ENCODE results near the gene RAB5B.
"Not testable (repeated sequence)": the region's sequence is repeated elsewhere in the genome, so short reads cannot be mapped to it uniquely, and the experiment has no call there.

RAB5B gene

DNA sequence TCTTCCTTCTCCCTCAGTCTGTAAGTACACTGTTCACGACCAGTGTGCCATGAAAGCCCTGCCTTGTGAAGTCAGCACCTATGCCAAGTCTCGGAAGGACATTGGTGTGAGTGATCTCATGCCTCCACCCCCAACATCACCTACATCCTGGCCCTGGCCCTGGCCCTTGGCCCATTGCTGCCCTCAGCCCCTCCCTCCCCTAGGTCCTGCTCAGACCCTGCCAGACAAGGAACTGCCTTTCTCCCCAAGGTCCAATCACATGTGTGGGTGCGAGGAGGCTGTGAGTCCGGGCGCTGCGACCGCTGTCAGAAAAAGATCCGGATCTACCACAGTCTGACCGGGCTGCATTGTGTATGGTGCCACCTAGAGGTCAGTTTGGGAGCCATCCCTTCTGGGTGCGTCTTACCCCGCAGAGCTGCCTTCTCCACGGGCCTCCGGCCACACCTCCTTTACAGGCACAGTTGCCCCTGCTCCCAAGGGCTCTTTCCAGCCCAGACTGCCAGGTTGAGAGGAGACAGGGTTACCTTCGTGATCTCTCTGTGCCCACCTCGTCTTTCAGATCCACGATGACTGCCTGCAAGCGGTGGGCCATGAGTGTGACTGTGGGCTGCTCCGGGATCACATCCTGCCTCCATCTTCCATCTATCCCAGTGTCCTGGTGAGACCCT, 33.7 kb upstream of the RAB5B start:
- DNase-seq, result peak; percentile 19 to 87 (median 68)

DNA sequence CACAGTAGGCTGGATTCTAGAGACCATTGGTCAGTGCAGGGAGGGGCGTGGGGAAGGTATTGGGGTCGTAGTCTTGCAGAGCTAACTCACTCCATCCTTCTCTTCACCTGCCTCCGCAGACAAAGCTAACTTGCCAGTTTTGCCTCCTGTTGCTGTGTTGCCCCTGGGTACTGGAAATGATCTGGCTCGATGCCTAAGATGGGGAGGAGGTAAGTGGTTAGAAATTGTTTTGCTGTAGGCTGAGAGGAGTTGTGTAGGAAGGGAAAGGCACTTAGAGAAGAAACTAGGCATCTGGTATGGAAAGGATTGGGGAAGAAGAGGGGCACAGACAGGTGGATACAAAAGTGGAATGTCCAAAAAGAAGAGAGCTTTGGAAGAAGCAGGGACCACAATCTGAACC, 31.8 kb upstream of the RAB5B start:
- no peak for DNase-seq

DNA sequence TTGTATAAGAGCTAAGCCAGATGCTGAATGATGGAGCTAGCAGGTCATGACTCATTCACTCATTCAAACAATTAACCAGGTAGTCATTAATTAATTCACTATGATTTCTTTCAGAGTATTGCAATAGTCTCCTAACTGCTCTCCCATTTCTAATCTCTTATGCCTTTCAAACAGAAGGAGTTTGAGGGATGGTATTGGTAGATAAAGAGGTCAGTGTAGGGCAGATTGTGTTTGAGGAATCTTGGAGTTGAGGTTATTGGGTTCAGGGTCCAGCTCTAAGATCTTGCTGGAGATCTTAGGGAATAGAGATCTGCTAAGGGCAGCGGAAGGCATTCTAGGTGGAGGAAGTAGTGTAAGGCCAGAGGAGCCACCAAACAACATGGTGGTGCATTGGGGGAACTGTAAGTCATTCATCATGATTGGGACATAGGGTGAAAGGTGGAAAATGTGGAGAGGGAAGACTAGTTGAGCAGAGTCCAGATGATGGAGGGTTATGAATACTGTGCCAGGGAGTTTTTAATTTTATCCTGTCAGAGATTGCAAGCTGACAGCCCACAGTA, 31.2 kb upstream of the RAB5B start:
- DNase-seq, result no peak

DNA sequence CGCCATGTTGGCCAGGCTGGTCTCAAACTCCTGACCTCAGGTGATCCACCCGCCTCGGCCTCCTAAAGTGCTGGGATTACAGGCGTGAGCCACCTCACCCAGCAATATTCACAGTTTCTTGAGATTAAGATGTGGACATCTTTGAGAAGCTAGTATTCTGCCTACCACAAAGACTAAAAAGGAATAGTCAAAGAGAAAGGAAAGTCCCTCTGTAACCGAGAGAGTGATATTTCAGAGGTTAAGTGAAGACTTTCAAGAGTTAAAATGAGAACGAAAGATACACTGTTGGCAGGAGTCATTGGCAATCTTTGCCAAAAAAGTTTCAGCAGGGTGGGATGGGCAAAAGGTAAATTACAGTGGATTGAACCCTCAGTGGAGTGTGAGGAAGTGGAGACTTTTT, 27.3 kb upstream of the RAB5B start:
- DNase-seq, result no peak

DNA sequence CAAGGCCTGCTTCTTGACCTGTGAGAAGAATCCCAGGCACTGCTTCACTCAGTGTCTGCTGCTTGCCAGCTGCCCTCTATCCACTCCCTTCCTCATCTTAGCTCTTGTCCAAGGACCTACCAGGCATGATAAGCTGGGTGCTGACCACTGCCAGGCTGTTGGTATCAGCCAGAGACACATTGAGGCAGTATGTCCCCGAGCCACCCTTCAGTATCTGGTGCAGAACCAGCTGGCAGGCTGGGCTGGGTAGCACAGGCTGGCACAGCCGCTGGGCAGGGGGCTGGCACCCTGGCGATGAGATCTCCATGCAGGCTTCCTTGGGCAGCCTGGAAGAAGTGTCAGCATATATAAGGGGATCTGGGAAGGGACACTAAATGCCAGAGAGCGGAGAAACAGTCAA, 18.5 kb upstream of the RAB5B start:
- DNase-seq, result no peak

DNA sequence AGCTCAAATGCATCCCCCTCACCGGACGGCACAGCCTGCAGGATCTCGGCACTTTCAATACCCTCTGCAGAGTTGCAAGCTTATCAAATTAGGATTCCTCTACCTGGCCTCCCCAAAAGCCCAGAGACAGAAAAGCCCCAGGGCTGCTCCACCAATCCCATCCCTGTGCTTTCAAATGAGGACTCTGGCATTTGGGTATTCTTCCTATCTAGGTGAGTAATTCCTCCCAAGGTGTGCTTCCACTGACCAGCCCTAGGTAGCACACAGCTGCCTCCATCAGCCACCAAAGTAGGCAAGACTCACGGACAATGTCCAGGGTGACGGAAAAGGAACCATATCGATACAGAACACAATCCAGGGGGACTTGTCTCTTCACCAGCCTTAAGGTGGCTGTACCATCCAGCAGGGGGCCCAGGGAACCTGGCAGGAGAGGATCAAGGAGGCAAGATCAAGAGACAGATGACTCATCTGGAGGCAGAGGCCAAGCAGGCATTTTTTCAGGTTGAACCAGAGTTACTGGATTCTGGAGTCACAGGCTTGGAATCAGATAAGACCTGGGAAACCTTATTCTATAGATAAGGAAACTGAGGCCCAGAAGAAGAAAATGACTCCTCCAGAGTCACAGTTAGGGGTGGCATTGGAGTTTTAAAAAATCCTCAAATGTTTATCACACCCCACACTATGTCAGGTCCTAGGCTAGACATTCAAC, 17.9 kb upstream of the RAB5B start:
- no peak for DNase-seq

DNA sequence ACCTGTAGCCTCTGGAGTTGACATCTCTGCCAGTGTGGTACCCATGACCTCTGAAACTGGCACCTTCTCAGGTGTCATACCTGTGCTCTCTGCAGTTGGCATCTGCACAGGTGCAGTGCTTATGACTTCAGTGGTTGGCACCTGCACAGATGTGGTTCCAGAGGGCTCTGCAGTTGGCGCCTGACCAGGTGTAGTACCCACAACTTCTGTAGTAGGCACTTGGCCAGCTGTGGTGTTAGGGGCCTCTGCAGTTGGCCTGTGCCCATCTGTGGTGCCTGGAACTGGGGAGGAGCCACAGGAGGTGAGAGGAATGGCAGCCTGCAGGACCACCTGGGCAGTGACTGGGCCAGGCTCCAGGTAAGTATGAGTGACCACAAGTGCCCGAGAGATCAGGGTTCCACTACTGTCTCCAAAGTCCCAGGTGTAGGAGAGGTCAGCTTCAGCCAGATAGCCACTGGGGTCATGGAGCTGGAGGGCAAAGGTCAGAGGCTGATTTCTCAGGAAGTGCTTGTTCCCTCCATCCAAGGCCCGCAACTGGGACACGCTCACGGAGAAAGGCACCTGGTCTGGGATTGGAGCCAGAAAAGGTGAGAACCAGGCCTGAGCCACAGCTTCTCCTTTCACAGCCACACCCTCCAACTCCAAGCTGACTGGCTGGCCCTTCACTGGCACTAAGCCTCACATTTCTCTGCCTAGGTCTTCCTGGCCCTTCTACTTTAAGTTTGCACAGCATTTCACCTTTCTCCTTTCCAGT, 16.6 kb upstream of the RAB5B start:
- DNase-seq, result no peak

DNA sequence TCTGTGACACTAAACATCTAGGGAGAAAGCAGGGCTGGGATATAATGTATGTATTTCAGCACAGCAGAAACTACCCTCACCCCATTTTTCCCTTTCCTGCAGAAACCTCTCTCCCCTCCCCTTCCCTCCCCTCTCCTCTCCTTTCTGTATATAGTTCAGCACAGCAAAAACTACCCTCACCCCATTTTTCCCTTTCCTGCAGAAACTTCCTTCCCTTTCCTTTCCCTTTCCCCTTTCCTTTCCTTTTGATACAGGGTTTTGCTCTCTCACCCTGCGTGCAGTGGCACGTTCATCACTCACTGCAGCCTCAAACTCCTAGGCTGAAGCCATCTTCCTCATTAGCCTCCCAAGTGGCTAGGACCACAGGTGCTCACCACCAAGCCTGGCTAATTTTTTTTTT, 10.1 kb upstream of the RAB5B start:
- no peak for DNase-seq

DNA sequence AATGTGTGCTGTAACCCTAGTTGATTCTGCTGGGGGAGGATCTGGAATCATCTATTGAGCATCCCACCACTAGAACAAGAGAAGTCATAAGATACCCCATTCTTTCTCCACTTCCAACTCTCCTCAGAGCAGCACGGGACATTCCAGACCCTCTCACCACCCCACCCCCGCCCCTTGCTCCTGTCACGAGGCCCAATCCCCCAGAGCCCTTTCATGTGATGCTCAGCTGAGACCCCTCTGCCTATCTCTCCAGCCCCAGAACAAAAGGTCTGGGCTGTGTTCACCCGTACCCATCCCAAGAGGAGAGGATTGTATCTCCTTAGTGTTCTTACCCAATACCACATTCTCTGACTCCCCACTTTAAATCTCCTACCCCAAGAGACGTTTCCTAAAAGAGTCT, 8.6 kb upstream of the RAB5B start:
- DNase-seq, result no peak

DNA sequence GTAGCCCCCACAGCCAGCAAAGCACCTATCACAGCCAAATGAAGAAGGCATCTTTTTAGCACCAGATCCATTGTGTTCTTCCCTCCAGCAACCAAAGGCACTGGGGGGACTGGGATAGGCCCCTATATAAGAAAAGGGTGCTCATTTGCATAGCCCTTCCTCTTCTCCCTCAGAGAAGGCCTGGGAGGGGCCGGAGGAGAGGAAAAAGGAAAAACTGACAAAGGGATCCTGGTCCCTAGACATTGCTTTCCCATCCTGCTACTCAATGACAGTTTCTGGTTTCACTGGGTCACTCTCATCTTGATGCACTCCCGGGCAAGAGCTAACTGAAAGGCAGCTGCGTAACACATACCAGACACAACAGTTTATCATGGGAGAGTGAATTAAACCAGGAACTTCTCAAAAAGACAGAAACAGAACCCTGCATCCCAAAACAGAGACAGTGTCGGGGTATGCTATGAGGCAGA, 7.9 kb upstream of the RAB5B start, which contains the start of gene PMEL:
Gene PMEL, minus strand, starts transcription at position 102 of the 467 bp plus-strand sequence. Its CDS starts 31 bp downstream, at position 71.
- DNase-seq, result no peak

DNA sequence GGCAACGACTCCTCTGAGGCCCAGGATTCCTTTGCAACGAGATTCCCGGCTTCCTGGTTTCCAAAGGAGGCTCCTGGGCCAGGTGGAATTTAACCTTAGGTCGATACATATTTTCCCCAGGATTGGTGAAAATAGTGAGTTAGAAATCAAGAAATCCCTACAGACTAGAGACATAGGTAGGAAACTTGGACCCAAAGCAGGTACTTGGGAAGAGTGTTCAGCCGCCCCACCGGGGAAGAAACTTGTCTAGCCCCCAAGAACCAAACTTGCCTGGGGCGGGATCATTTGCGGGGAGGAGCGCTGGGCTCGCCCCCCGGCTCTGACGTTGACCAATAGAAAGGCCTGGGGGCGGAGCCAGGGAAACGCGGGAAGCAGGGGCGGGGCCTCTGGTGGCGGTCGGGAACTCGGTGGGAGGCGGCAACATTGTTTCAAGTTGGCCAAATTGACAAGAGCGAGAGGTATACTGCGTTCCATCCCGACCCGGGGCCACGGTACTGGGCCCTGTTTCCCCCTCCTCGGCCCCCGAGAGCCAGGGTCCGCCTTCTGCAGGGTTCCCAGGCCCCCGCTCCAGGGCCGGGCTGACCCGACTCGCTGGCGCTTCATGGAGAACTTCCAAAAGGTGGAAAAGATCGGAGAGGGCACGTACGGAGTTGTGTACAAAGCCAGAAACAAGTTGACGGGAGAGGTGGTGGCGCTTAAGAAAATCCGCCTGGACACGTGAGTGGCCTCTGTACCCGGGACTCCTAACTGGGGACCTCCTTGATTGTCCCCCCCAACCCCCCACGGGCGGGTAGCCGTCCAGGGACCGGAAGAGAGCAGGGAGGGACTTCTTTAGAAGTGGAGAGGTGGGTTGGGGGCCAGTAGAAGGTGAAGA, 7.2 kb upstream of the RAB5B start, which contains the start of gene CDK2:
Gene CDK2, plus strand, starts transcription at position 423 of the 874 bp plus-strand sequence. Its CDS starts 179 bp downstream, at position 602.
- peak; percentile 6 to 88 (median 72) for DNase-seq

DNA sequence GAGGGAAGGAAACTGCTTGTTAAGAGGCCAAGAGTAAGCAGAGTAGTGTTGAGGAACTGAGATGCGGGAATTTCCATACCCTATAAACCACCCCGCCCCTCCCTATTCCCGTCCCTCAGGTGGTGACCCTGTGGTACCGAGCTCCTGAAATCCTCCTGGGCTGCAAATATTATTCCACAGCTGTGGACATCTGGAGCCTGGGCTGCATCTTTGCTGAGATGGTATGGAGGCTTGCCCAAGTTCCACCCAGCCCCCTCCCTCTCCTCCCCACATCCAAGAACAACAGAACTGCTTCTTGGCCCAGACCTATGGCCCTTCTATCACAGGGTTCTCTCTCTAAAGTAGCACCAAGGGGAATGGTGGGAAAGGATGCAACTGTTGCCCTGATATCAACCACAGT, 4.5 kb upstream of the RAB5B start:
- DNase-seq, result no peak

DNA sequence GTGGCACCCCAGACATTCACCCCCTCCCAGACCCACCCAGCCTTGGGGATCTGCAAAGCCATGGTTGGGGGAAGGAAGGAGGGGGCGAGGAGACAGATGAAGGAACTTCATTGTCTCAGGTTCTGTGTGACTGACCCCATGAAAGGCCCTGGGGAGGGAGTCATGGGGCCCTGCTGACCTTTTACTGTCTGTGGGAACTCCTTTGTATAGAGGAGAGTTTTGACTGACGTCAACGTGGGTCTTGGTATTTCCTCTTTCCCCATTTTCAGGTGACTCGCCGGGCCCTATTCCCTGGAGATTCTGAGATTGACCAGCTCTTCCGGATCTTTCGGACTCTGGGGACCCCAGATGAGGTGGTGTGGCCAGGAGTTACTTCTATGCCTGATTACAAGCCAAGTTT, 3.1 kb upstream of the RAB5B start:
- DNase-seq, result no peak

DNA sequence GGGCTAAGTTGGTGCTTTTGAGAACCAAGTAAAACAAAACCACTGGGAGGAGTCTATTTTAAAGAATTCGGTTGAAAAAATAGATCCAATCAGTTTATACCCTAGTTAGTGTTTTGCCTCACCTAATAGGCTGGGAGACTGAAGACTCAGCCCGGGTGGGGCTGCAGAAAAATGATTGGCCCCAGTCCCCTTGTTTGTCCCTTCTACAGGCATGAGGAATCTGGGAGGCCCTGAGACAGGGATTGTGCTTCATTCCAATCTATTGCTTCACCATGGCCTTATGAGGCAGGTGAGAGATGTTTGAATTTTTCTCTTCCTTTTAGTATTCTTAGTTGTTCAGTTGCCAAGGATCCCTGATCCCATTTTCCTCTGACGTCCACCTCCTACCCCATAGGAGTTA, 1.8 kb upstream of the RAB5B start:
- no peak for DNase-seq

DNA sequence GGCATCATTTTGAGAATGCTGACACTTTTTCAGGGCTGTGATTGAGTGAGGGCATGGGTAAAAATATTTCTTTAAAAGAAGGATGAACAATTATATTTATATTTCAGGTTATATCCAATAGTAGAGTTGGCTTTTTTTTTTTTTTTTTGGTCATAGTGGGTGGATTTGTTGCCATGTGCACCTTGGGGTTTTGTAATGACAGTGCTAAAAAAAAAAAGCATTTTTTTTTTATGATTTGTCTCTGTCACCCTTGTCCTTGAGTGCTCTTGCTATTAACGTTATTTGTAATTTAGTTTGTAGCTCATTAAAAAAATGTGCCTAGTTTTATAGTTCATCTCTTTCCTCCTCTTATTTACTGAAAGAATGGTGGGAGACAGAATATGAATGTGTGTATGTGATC, 1.4 kb upstream of the RAB5B start:
- no peak for DNase-seq

DNA sequence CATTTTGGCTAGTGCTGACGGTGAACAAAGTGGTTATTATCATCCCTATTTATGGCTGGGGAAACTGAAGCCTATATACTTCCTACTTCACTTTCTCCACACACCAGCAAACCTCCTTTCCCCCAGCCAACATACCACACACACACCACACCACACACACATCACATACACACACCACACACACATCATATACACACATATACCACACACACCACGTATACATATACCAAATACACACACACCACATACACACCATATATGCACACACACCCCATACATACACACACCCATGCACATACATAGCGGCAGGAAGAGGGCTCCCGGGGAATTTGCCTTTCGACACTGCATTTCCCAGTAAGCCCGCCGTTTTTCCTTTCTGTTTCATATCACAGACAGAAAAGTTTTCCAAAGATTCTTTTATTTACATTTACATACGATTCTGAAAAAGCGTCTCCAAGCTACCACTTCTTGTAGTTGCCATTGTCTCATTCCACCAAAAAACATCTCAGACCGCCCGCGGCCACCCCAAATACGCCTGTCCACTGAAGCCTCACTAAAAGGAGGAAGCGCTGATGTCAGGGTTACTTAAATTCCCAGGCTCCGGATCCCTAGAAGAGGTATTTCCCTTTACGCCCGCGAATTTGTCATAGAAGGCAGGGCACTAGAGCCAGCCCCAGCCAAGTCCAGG, 823 bp upstream of the RAB5B start:
- DNase-seq, result peak in 6 of 51 donors; percentile 32 to 91 (median 44)

DNA sequence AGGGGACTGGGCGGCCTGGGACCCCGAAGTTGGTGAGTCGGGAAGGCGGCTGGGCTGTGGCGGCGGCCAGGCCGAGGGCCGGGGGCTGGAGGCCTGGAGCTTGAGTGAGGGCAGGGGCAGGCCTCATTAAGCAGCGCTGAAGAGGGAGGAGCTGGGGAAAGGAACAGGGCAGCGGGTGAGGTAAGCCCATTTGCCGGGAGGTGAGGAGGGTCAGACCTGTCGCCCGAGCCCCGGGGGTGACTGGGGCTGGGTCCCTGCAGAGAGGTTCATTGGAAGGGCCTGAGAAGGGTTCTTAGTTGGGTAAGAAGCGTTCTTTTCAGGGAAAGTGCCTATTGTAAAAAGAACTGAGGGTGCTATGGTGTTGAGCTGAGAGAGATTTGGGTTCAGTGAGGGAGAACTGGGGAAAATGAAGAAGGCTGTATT, 441 bp downstream of the RAB5B start:
- peak in 3 of 51 donors; percentile 49 to 64 (median 54) for DNase-seq

DNA sequence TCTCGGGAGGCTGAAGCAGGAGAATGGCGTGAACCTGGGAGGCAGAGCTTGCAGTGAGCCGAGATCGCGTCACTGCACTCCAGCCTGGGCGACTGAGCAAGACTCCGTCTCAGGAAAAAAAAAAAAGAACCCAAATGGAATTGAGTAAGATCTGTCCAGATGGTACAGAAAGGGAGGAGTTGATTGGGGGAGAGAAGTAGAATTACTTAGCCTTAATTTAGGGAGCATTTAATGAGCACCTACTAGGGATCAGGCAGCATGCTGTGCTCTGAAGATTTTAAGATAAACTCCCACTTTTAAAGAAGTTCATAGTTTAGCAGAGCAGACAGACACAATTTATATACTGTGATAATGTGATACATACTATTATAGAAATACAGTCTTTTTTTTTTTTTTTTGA, 4.5 kb downstream of the RAB5B start:
- DNase-seq, result no peak

DNA sequence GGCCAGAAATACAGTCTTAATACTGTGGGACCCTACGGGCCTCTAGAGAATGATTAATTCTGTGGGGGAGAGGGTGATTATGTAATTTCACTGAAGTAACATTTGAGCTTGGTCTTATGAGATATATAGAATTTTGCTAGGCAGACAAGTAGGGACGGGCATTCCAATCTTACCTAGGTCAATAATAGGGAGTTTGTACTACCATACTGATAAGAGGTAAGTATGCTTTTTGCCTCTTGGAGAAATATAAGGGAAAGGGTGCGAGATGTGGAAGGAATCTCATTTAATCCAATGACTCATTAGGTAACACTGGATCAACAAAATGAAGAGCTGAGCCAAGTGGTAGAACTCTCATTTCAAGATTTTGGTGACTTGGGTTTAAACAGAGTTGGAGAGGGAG, 5.2 kb downstream of the RAB5B start:
- no peak for DNase-seq

DNA sequence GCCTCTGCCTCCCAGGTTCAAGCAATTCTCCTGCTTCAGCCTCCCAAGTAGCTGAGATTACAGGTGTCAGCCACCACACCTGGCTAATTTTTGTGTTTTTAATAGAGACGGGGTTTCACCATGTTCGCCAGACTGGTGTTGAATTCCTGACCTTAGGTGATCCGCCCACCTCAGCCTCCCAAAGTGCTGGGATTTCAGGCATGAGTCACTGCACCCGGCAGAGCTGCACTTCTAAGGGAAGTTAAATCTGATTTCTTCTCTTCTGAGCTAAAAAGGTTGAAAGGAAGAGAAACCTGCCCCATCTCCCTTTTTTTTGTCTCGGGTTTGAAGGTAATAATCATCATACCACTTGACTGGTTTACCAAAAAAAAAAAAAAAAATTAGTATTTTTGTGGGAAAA, 8.0 kb downstream of the RAB5B start:
- not testable (repeated sequence) for DNase-seq
